ENCODE results near the gene CPA4.
A peak's percentile ranks its signal among the peaks of the same experiment; 100 is the strongest.

CPA4 gene

GRCh38 chr7:130346177-130346905 lies 53.4 kb downstream of the CPA4 start:
- DNase-seq (ENCODE audit: low spot score): no peak

DNA sequence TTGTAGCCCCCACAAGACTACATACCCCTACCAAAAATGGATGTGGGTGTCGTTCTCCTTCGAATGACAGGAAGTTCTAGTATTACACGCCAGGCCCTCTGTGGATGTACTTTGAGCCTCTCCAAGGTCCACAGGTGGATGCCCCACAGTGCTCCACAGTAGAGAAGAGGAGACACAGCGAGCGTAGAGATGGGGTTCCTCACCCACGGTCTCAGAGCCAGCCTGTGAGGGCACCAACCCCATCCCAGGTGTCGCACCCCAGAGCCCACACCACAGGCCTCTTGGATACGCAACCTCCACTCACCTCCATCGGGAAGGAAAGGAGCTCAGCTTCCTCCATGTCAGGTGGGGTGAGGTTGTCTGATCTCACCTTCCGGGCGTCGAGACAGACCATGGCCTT lies 54.0 kb downstream of the CPA4 start:
- no peak for DNase-seq (ENCODE audit: low spot score)

DNA sequence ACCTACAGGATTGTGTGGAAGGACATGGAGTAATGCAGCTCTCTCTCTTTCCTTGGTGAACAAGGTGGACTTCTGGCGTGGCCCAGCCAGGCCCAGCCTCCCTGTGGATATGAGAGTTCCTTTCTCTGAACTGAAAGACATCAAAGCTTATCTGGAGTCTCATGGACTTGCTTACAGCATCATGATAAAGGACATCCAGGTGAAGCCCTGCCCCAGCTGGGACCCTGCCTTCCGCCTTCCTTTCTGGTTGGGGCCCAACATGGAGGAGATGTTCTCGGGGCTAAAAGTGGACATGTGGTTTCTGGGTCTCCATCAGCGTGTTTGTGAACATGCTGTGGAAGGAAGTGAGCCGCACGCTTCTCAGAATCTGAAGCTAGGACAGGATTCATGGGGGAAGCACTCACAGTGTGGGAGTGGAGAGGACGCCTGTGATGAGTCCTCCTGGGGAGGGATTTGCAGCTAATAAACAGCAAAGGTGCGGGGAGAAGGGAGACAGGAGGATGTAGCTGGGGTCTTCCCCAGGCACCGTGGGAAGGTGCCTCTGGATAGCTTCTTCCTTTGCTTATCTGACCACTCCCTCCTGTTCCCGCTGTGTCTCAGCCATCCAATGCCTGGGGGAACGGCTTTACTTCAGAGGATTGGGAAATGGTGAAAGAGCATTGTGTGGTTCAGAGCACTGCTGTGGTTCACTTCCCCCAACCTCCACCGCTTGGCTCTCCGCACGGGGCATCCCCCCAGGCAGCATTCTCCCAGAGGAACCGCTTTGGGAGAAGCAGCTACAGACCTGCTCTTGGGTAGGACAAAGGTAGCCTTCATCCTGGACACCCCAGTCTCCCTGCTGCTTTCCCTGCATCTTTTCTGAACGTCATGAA lies 57.2 kb downstream of the CPA4 start:
- DNase-seq (ENCODE audit: low spot score): no peak

GRCh38 chr7:130350945-130351790 lies 58.2 kb downstream of the CPA4 start:
- no peak for DNase-seq (ENCODE audit: low spot score)

DNA sequence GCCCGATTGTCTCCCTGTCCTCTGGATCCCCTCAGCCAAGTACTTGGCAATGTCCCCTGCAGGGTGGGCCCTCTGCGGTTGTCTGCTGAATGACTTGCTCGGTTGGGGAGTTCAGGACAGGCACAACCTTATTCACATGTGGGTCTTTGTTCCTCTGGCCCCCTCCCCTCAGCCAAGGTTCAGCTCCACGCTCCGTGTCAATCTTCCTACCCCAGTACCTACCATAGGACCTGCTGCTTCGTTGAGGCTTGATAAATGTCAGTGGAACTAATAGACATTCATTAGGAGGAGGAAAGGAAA lies 58.8 kb downstream of the CPA4 start:
- DNase-seq (ENCODE audit: low spot score): no peak

- peak; percentile 77 for DNase-seq (ENCODE audit: low spot score)
These were observed 59.5 kb downstream of the CPA4 start for GRCh38 chr7:130352194-130353074.

- no peak for DNase-seq (ENCODE audit: low spot score)
These were observed 60.2 kb downstream of the CPA4 start for GRCh38 chr7:130353196-130353595.

DNA sequence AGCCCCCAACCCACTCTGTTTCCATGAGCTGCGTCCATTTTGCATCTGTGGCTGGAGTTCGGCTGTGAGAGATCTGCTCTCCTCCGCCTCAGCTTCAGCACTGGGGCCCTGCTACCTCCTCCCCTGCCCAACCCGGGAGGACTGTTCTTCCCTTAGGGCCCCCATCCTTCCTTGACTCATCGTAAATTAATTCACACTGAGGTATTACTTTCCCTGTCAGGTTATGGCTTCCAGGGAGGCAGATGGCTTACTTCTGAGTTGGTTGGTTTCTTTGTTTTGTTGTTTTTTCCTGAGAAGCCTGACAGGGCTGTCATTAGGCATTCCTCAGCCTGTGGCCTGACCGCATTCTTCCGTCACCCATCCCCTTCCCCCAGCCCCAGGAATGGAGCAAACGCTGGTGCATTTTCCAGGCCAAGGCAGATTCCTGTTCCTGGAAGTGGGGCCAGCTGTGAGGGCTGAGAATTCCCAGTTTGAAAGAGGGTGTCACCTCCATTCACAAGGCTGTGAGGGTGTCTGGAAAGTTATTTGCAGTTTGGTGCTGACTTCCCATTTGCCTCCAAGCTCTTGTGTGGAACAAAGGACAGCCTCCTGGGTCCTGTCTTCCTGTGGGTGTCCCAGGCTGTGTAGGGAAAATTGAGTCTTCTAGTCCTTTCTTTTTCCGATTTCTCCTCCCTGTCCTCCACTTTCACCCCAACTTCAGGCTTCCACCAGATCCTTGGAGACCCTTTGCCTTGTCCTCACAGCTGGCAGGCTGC lies 63.3 kb downstream of the CPA4 start:
- DNase-seq (ENCODE audit: low spot score): peak; percentile 91

DNA sequence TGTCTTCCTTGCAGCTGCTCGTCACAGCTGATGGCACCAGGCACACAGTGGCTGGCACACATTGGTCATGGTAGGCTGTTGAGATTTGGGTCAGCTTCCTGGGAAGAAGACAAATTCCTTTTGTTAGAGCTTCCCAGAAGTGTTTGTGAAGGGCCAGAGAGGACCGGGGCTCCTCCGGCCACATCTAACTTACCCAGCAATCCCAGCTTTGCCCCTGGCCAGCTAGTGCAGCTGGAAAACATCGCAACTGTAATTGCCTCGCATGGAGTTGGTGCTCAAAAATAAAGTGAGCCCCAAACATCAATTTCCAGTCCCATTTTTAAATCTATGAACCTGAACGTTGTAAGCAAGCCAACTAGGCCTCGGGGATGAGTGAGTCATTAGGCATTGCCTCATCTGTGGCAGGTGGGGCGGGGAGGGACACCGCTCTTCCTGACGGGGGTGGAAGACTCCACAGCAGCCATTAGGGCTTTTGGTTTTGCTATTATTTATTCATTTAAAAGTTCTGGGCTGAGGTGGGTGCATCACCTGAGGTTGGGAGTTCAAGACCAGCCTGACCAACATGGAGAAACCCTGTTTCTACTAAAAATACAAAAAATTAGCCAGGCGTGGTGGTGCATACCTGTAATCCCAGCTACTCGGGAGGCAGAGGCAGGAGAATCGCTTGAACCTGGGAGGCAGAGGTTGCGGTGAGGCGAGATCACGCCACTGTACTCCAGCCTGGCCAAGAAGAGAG lies 64.1 kb downstream of the CPA4 start:
- DNase-seq (ENCODE audit: low spot score): peak; percentile 73

DNA sequence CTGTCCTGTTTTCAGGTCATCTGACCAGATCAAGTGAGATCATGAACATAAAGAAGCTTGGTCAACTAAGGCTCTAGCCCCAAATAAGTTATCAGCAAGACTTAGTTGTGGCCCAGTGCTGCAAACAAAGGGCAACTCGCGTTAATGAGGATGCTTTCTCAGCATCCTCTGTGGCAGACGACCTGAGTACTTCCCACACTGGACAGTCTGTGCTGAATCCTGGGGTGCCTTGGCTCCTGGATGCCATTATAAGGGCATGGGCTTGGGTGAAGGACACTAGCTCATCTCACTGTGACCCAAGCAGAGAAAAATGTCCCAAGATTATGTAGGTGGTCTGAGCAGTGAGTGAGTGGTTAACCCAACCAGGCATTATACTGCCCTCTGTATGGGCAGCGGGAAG lies 65.5 kb downstream of the CPA4 start:
- no peak for DNase-seq (ENCODE audit: low spot score)

DNA sequence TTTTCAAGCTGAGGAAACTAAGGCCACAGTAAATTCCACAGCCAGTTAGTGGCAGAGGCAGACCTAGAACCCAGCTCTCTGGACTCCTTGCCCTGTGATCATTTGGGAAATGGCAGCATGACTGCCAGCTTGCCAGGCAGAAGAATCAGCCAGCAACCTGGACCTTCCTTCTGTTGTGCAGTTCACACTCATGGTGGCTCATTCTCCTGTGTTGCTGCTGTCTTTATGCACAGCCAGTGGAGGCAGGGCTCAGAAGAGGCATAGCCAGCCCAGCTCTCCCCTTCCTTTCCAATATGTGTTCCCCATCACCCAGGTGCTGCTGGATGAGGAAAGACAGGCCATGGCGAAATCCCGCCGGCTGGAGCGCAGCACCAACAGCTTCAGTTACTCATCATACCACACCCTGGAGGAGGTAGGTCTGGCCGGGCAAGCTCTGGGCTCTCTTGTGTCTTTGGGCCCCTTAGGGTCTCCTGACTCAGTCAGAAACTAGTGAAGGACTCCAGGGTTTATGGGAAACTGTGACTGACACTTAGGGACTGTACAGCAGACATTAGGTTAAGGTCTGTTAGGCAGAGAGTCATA lies 66.4 kb downstream of the CPA4 start:
- no peak for DNase-seq (ENCODE audit: low spot score)

DNA sequence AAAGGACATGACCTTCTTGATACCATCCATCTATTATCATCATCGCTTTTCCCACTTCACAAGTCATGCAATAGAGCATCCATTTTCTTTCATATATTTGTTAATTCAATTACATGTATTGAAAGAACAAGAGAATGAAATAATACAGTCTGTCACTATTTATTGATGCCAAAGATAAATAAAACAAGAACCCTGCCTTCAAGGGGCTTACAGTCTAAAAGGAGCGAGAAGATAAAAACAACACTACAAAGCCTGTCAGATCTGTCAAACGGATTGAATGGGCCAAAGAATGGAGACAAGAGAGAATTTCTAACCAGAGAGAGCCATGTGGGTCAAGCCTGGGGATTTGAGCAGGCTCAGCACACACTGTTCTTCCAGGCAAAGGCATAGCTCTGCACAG lies 67.6 kb downstream of the CPA4 start:
- no peak for DNase-seq (ENCODE audit: low spot score)

DNA sequence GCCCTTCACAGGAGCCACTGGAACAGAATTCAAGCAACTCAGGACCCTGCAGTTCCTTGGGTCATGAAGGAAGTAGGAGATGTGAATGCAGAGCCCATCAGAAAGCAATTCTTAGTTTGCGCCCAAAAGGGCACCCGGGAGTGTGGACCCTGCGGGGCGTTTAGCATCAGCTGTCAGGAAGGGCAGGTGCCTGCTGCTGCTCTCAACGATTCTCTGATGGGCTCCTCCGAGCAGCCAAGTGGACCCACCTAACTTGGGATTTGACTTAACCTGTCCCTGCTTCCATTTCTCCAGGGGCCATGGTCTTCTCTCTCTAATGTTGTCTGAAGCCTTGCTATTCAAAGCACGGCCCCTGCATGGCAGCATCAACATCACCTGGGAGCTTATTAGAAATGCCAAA lies 68.7 kb downstream of the CPA4 start:
- DNase-seq (ENCODE audit: low spot score): no peak

DNA sequence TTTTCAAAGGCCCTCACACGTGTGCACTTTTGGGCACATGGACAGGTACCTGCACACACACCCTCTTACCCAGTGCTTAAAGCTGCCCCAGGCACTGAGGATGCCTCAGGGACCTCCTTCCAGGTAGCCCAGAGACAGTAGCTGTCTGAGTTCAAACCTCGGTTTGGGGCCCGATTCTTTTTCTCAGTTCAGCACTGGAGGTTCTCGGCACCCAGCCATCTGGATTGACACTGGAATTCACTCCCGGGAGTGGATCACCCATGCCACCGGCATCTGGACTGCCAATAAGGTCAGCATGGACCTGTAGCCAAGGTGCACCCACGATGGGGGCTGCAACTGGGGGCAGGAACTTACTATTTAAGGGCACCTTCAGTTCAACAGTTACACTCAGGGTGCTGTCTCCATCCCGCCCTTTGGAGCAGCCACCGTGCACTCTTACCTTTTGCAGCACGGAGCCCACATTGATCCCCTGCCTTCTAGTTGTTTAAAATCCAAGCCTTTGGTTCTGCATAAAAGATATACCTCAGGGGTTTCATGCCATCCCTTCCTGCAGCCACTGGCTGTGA lies 69.4 kb downstream of the CPA4 start:
- no peak for DNase-seq (ENCODE audit: low spot score)

DNA sequence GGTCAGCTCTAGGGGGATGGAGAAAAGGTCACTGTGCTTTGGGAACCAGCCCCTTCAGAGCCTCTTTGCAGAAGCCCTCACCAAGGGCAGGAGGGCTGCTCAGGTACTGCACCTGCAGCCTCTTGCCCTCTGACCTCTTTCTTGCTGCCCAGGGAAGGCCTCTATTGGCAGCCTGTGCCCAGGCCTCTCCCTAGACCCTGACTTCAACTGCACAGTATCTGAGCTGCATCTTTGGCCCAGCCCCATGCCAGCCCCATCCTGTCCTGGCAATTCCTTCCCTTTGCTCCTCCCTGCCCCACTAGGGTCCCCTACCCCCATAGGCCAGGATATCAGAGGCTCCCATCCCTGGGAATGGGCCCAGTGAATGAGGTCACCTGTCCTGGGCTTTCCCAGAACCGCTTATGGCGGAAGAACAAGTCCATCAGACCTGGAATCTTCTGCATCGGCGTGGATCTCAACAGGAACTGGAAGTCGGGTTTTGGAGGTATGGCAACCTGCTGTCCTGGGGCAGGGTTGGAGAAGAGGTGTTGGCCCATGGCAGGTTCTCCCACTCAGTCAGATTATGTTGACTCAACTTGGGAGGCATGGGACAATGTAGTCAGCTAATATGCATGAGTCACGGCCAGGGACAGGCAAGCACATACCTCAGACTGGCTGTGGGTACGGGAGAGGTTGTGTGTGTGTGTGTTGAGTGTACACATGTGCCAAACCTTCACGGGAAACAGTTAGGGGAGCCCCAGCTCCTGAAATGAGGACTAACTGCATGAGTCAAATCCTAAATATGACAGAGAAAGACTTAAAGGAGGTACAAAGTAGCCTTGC lies 70.3 kb downstream of the CPA4 start:
- peak; percentile 79 for DNase-seq (ENCODE audit: low spot score)

DNA sequence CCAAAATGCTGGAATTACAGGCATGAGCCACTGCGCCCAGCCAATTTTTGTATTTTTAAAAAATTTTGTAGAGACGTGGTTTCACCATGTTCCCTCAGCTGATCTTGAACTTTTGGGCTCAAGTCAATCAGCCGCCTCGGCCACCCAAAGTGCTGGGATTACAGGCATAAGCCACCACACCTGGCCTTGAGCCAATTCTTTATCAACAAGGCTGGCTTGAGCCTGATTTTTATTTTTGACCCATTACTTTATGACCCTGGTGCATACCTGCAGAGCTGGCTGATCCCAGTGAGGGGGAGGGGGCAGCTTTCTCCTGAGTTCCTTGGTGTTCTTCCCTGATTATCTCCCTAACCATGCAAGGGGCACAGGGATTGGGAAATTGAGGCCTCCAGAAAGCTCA lies 71.5 kb downstream of the CPA4 start:
- DNase-seq (ENCODE audit: low spot score): no peak

GRCh38 chr7:130365088-130365487 lies 72.1 kb downstream of the CPA4 start:
- DNase-seq (ENCODE audit: low spot score): no peak
